ENCODE measurements around the gene LDHD. TPM values are rescaled to one million over a fixed set of nuclear protein-coding genes. Genes with fewer than 3 reads are reported as not detected.
"Not testable (repeated sequence)": the region's sequence is repeated elsewhere in the genome, so short reads cannot be mapped to it uniquely, and the experiment has no call there.

LDHD gene
- 1.5 TPM for total RNA-seq
- 4.6 TPM for polyA plus RNA-seq

- Histone ChIP-seq H3K4me3 (ENCODE audit: low read depth, low read length) (peak within 1 kb of the TSS; percentile 38), H3K27ac (ENCODE audit: low read depth) (no peak within 1 kb of the TSS), H3K36me3 (ENCODE audit: insufficient read depth) (no peaks in the 10 kb centered on the region), H3K4me1 (ENCODE audit: insufficient read depth) (no peaks in the 10 kb centered on the region)
- 46% methylated on average over 15 of the region's 15 CpGs for WGBS
- DNase-seq (ENCODE audit: extremely low spot score): no peak
Observed at GRCh38 chr16:75116081-75116910, at the start of gene LDHD. TSS of gene LDHD (minus strand) at chr16:75116780. CDS start at chr16:75116720, 60 bp downstream.

GRCh38 chr16:75160386-75160785 is 43.8 kb upstream of the LDHD start:
- H3K4me1 ChIP-seq (ENCODE audit: insufficient read depth): no peaks in the 10 kb centered on the region
- no peak overlapping the region for H3K27ac ChIP-seq (ENCODE audit: low read depth)
- H3K36me3 ChIP-seq (ENCODE audit: insufficient read depth): no peaks in the 10 kb centered on the region
- DNase-seq (ENCODE audit: extremely low spot score): no peak
- no peak overlapping the region for H3K4me3 ChIP-seq (ENCODE audit: low read depth, low read length)
- 94% methylated on average over 1 of the region's 1 CpG for WGBS

- Histone ChIP-seq H3K36me3 (ENCODE audit: insufficient read depth) (no peaks in the 10 kb centered on the region), H3K4me3 (ENCODE audit: low read depth, low read length) (no peak overlapping the region), H3K27ac (ENCODE audit: low read depth) (no peak overlapping the region), H3K4me1 (ENCODE audit: insufficient read depth) (no peaks in the 10 kb centered on the region)
- DNase-seq (ENCODE audit: extremely low spot score): no peak
Observed at GRCh38 chr16:75152635-75153034, 36.1 kb upstream of the LDHD start.

- Histone ChIP-seq H3K4me3 (ENCODE audit: low read depth, low read length) (no peak overlapping the region), H3K27ac (ENCODE audit: low read depth) (no peak overlapping the region), H3K36me3 (ENCODE audit: insufficient read depth) (no peaks in the 10 kb centered on the region), H3K4me1 (ENCODE audit: insufficient read depth) (no peaks in the 10 kb centered on the region)
- WGBS: 48% methylated on average over 2 of the region's 2 CpGs
- no peak for DNase-seq (ENCODE audit: extremely low spot score)
Observed at GRCh38 chr16:75151798-75152197, 35.2 kb upstream of the LDHD start.

GRCh38 chr16:75148311-75149195 is 32.0 kb upstream of the LDHD start, which contains the start of gene ZFP1:
TSS of gene ZFP1 (plus strand) at chr16:75148524. CDS start at chr16:75152952, 4,428 bp downstream.
- Histone ChIP-seq H3K36me3 (ENCODE audit: insufficient read depth) (no peaks in the 10 kb centered on the region), H3K4me1 (ENCODE audit: insufficient read depth) (no peaks in the 10 kb centered on the region), H3K4me3 (ENCODE audit: low read depth, low read length) (peak within 1 kb of the TSS; percentile 73), H3K27ac (ENCODE audit: low read depth) (peak within 1 kb of the TSS; percentile 95)
- WGBS: under 1% methylated on average over 93 of the region's 93 CpGs
- DNase-seq (ENCODE audit: extremely low spot score): peak; percentile 88

GRCh38 chr16:75147968-75148310 is 31.4 kb upstream of the LDHD start:
- 57% methylated on average over 3 of the region's 3 CpGs for WGBS

GRCh38 chr16:75143941-75144340 is 27.4 kb upstream of the LDHD start:
- H3K27ac ChIP-seq (ENCODE audit: low read depth): no peak overlapping the region
- H3K36me3 ChIP-seq (ENCODE audit: insufficient read depth): no peaks in the 10 kb centered on the region
- DNase-seq (ENCODE audit: extremely low spot score): no peak
- WGBS: 83% methylated on average over 6 of the region's 6 CpGs
- H3K4me3 ChIP-seq (ENCODE audit: low read depth, low read length): no peak overlapping the region
- no peaks in the 10 kb centered on the region for H3K4me1 ChIP-seq (ENCODE audit: insufficient read depth)

More at GRCh38 chr16:75147968-75148310, 31.4 kb upstream of the LDHD start:
- no peaks in the 10 kb centered on the region for H3K36me3 ChIP-seq (ENCODE audit: insufficient read depth)
- H3K4me3 ChIP-seq (ENCODE audit: low read depth, low read length): no peak overlapping the region
- no peak overlapping the region for H3K27ac ChIP-seq (ENCODE audit: low read depth)
- DNase-seq (ENCODE audit: extremely low spot score): no peak
- H3K4me1 ChIP-seq (ENCODE audit: insufficient read depth): no peaks in the 10 kb centered on the region

- H3K36me3 ChIP-seq (ENCODE audit: insufficient read depth): no peaks in the 10 kb centered on the region
- no peak for DNase-seq (ENCODE audit: extremely low spot score)
- 96% methylated on average over 5 of the region's 5 CpGs for WGBS
- H3K4me3 ChIP-seq (ENCODE audit: low read depth, low read length): no peak overlapping the region
- H3K4me1 ChIP-seq (ENCODE audit: insufficient read depth): no peaks in the 10 kb centered on the region
- no peak overlapping the region for H3K27ac ChIP-seq (ENCODE audit: low read depth)
Observed at GRCh38 chr16:75139498-75139897, 22.9 kb upstream of the LDHD start.

- Histone ChIP-seq H3K36me3 (ENCODE audit: insufficient read depth) (no peaks in the 10 kb centered on the region), H3K4me1 (ENCODE audit: insufficient read depth) (no peaks in the 10 kb centered on the region), H3K27ac (ENCODE audit: low read depth) (no peak overlapping the region), H3K4me3 (ENCODE audit: low read depth, low read length) (no peak overlapping the region)
- WGBS: 64% methylated on average over 9 of the region's 9 CpGs
- no peak for DNase-seq (ENCODE audit: extremely low spot score)
Observed at GRCh38 chr16:75138636-75139035, 22.1 kb upstream of the LDHD start.

GRCh38 chr16:75138233-75138632 is 21.7 kb upstream of the LDHD start:
- Histone ChIP-seq H3K27ac (ENCODE audit: low read depth) (no peak overlapping the region), H3K36me3 (ENCODE audit: insufficient read depth) (no peaks in the 10 kb centered on the region), H3K4me1 (ENCODE audit: insufficient read depth) (no peaks in the 10 kb centered on the region), H3K4me3 (ENCODE audit: low read depth, low read length) (no peak overlapping the region)
- DNase-seq (ENCODE audit: extremely low spot score): no peak
- 73% methylated on average over 8 of the region's 8 CpGs for WGBS

- no peak for DNase-seq (ENCODE audit: extremely low spot score)
- H3K4me3 ChIP-seq (ENCODE audit: low read depth, low read length): no peak overlapping the region
- WGBS: 58% methylated on average over 7 of the region's 7 CpGs
- H3K36me3 ChIP-seq (ENCODE audit: insufficient read depth): no peaks in the 10 kb centered on the region
- no peaks in the 10 kb centered on the region for H3K4me1 ChIP-seq (ENCODE audit: insufficient read depth)
- H3K27ac ChIP-seq (ENCODE audit: low read depth): no peak overlapping the region
Observed at GRCh38 chr16:75131081-75131480, 14.5 kb upstream of the LDHD start.

GRCh38 chr16:75130150-75130771 is 13.7 kb upstream of the LDHD start:
- H3K4me3 ChIP-seq (ENCODE audit: low read depth, low read length): no peak overlapping the region
- 82% methylated on average over 9 of the region's 9 CpGs for WGBS
- H3K27ac ChIP-seq (ENCODE audit: low read depth): no peak overlapping the region
- no peak for DNase-seq (ENCODE audit: extremely low spot score)
- no peaks in the 10 kb centered on the region for H3K4me1 ChIP-seq (ENCODE audit: insufficient read depth)
- no peaks in the 10 kb centered on the region for H3K36me3 ChIP-seq (ENCODE audit: insufficient read depth)

GRCh38 chr16:75129421-75130149 is 13.0 kb upstream of the LDHD start:
- not testable (repeated sequence) for DNase-seq (ENCODE audit: extremely low spot score); H3K36me3 ChIP-seq (ENCODE audit: insufficient read depth); H3K4me1 ChIP-seq (ENCODE audit: insufficient read depth); H3K4me3 ChIP-seq (ENCODE audit: low read depth, low read length); H3K27ac ChIP-seq (ENCODE audit: low read depth)
- WGBS: 78% methylated on average over 5 of the region's 5 CpGs
